IMR-90 (cell line): ENCODE measurements around the gene ILRUN. TPM values are rescaled to one million over a fixed set of nuclear protein-coding genes. Genes with fewer than 3 reads are reported as not detected.

Experiments used
- ATAC-seq: fragments of 200-7000 bp; cut with Tn5 transposase; 2 replicates; pipeline ENCODE4 v1.9.1; 2020; ENCODE audit warnings: low read depth, mild to moderate bottlenecking, moderate library complexity
- BruUV-seq: library from RNA; stranded (reverse); fragments of 400-500 nt; replicated peaks from 2 replicates; lab custom pipeline; 2021; lab: Mats Ljungman, UMichigan
- CTCF ChIA-PET: fragments of 300-600 bp; formaldehyde crosslinking; extraction: SDS; loops from one replicate; lab custom pipeline; 2021; ENCODE audit warnings: antibody characterized with exemption; lab: Yijun Ruan, JAX
- POLR2A ChIA-PET: fragments of 300-600 bp; sonication (Branson Sonifier 250); formaldehyde crosslinking; loops from one replicate; lab custom pipeline; 2022; ENCODE audit warnings: antibody characterized with exemption; ENCODE audit not compliant: unreplicated experiment; lab: Charles Lee
- DNase-seq: peaks from one replicate; pipeline ENCODE4 v3.0.0; 2013
- H2AFZ ChIP-seq: replicated peaks from 2 replicates; pipeline ENCODE3; 2013; ENCODE audit warnings: low read length, mild to moderate bottlenecking; ENCODE audit not compliant: poor library complexity
- H2AK5ac ChIP-seq: 2 replicates; pipeline ENCODE4 v1.6.1; 2013; ENCODE audit warnings: low read depth, low read length, inconsistent platforms
- H2AK9ac ChIP-seq: replicated peaks from 2 replicates; pipeline ENCODE3; 2013; ENCODE audit warnings: mild to moderate bottlenecking, low read depth, low read length, moderate library complexity; ENCODE audit not compliant: poor library complexity
- H2BK120ac ChIP-seq: 2 replicates; pipeline ENCODE4 v1.6.1; 2013; ENCODE audit warnings: low read depth, low read length, inconsistent platforms
- H2BK15ac ChIP-seq: 3 replicates; pipeline ENCODE4 v1.6.1; 2013; ENCODE audit warnings: low read depth, low read length, inconsistent platforms
- H2BK20ac ChIP-seq: 2 replicates; pipeline ENCODE4 v1.6.1; 2013; ENCODE audit warnings: low read depth, mild to moderate bottlenecking, inconsistent platforms, low read length, moderate library complexity
- H2BK5ac ChIP-seq: 2 replicates; pipeline ENCODE4 v1.6.1; 2013; ENCODE audit warnings: mild to moderate bottlenecking, low read depth, low read length, inconsistent platforms; ENCODE audit not compliant: poor library complexity, severe bottlenecking
- H3K14ac ChIP-seq: replicated peaks from 2 replicates; pipeline ENCODE4 v1.6.1; 2013; ENCODE audit warnings: low read depth, low read length, inconsistent platforms
- H3K18ac ChIP-seq: 2 replicates; pipeline ENCODE4 v1.6.1; 2013; ENCODE audit warnings: low read depth, low read length, control low read depth
- H3K23ac ChIP-seq: 2 replicates; pipeline ENCODE4 v1.6.1; 2013; ENCODE audit warnings: low read depth, low read length, inconsistent platforms
- H3K27ac ChIP-seq: 2 replicates; pipeline ENCODE4 v1.5.1; 2013; ENCODE audit warnings: mild to moderate bottlenecking, control low read depth, low read length; ENCODE audit not compliant: insufficient read depth
- H3K27me3 ChIP-seq: 2 replicates; pipeline ENCODE4 v1.6.1; 2013; ENCODE audit warnings: low read length; ENCODE audit not compliant: control insufficient read depth, insufficient read depth
- H3K36me3 ChIP-seq: 2 replicates; pipeline ENCODE4 v1.6.1; 2013; ENCODE audit warnings: low read length, mixed read lengths; ENCODE audit not compliant: control insufficient read depth, insufficient read depth
- H3K4ac ChIP-seq: 2 replicates; pipeline ENCODE4 v1.6.1; 2013; ENCODE audit warnings: low read depth, low read length, inconsistent platforms
- H3K4me1 ChIP-seq: 2 replicates; pipeline ENCODE4 v1.6.1; 2013; ENCODE audit warnings: low read length, mixed read lengths; ENCODE audit not compliant: control insufficient read depth, insufficient read depth
- H3K4me2 ChIP-seq: 2 replicates; pipeline ENCODE4 v1.6.1; 2013; ENCODE audit warnings: low read depth, mild to moderate bottlenecking, control low read depth, low read length, moderate library complexity
- H3K4me3 ChIP-seq: 2 replicates; pipeline ENCODE4 v1.5.1; 2013; ENCODE audit warnings: low read depth, mild to moderate bottlenecking, control low read depth, low read length, moderate library complexity; ENCODE audit not compliant: insufficient read depth
- H3K56ac ChIP-seq: 2 replicates; pipeline ENCODE4 v1.6.1; 2013; ENCODE audit warnings: low read length, inconsistent platforms; ENCODE audit not compliant: insufficient read depth; ENCODE audit errors: extremely low read depth
- H3K79me1 ChIP-seq, 2 experiments: 2 replicates each; pipeline ENCODE4 v1.6.1; 2013; ENCODE audit warnings: low read length in 2 of 2, inconsistent platforms in 1 of 2, low read depth in 1 of 2
- H3K9ac ChIP-seq: 2 replicates; pipeline ENCODE4 v1.6.1; 2013; ENCODE audit warnings: low read depth, low read length, control low read depth
- H3K9me1 ChIP-seq: 2 replicates; pipeline ENCODE4 v1.6.1; 2013; ENCODE audit warnings: low read length, inconsistent platforms; ENCODE audit not compliant: insufficient read depth
- H3K9me3 ChIP-seq: 2 replicates; pipeline ENCODE4 v1.6.1; 2013; ENCODE audit warnings: low read length; ENCODE audit not compliant: control insufficient read depth, insufficient read depth
- H4K20me1 ChIP-seq: 2 replicates; pipeline ENCODE4 v1.6.1; 2013; ENCODE audit warnings: low read length, inconsistent platforms; ENCODE audit not compliant: insufficient read depth
- H4K5ac ChIP-seq: 2 replicates; pipeline ENCODE4 v1.6.1; 2013; ENCODE audit warnings: mild to moderate bottlenecking, low read depth, low read length, control low read depth
- H4K8ac ChIP-seq, 2 experiments: 2 replicates each; pipeline ENCODE4 v1.6.1; 2013; ENCODE audit warnings: low read depth in 2 of 2, low read length in 2 of 2, control low read depth in 1 of 2, inconsistent platforms in 1 of 2
- H4K91ac ChIP-seq: 2 replicates; pipeline ENCODE4 v1.6.1; 2013; ENCODE audit warnings: low read depth, low read length, inconsistent platforms; ENCODE audit not compliant: insufficient read depth
- BHLHE40 ChIP-seq: fragments of 150-350 bp; IDR thresholded peaks from 2 replicates; pipeline ENCODE4 v1.6.1; 2016; ENCODE audit warnings: mild to moderate bottlenecking, low read depth, low read length
- CEBPB ChIP-seq: IDR thresholded peaks from 2 replicates; pipeline ENCODE4 v1.6.1; 2012; ENCODE audit warnings: low read depth, low read length, improper control_type of control experiment
- CHD1 ChIP-seq: IDR thresholded peaks from 2 replicates; pipeline ENCODE4 v1.6.1; 2012; ENCODE audit warnings: low read depth, low read length, improper control_type of control experiment
- FOS ChIP-seq: fragments of 150-350 bp; IDR thresholded peaks from 2 replicates; pipeline ENCODE4 v1.6.1; 2016; ENCODE audit warnings: low read depth, low read length
- MAZ ChIP-seq: IDR thresholded peaks from 2 replicates; pipeline ENCODE4 v1.6.1; 2012; ENCODE audit warnings: low read depth, mild to moderate bottlenecking, low read length, improper control_type of control experiment, moderate library complexity, borderline replicate concordance
- NFE2L2 ChIP-seq: fragments of 150-350 bp; IDR thresholded peaks from 2 replicates; pipeline ENCODE4 v1.6.1; 2016; ENCODE audit warnings: low read depth, mild to moderate bottlenecking, low read length
- RCOR1 ChIP-seq: IDR thresholded peaks from 2 replicates; pipeline ENCODE4 v1.6.1; 2012; ENCODE audit warnings: mild to moderate bottlenecking, low read length, improper control_type of control experiment; ENCODE audit not compliant: insufficient replicate concordance
- RFX5 ChIP-seq: IDR thresholded peaks from 2 replicates; pipeline ENCODE4 v1.8.0; 2012; ENCODE audit warnings: low read depth, mild to moderate bottlenecking, low read length, moderate library complexity
- WGBS, 2 experiments: methylation state at CpG; one replicate each; pipeline versions ENCODE4 v1.1.5 to v1.1.7; 2013; ENCODE audit warnings: missing lambda C conversion rate in 2 of 2; ENCODE audit not compliant: insufficient read length in 1 of 2; ENCODE audit errors: extremely low coverage in 2 of 2; 5-methylcytosine and 5-hydroxymethylcytosine counted together
- dilution Hi-C: fragments of 300-500 bp; cut with HindIII; formaldehyde crosslinking; loops from one replicate; pipeline ENCODE4 v1.14.3; 2018; ENCODE audit warnings: low sequenced_read_pairs; ENCODE audit not compliant: unreplicated experiment
- in situ Hi-C: fragments of 300-500 bp; cut with MboI; formaldehyde crosslinking; loops from 3 replicates; pipeline ENCODE4 v1.14.3; 2019; ENCODE audit warnings: low sequenced_read_pairs, inconsistent platforms, mixed read lengths
- intact Hi-C: fragments of 100-400 bp; cut with micrococcal nuclease; formaldehyde crosslinking; loops from 2 replicates; pipeline ENCODE4 v1.10.0; 2022
- polyA plus RNA-seq, 3 experiments: library from polyadenylated mRNA; depleted of rRNA; stranded (reverse); fragments of >200 nt; gene quantifications; 2 replicates each; pipeline ENCODE4 v1.2.3, GENCODE V29; 2012; ENCODE audit warnings: low replicate concordance in 1 of 3
- total RNA-seq: library from RNA; depleted of rRNA; stranded (reverse); fragments of >200 nt; gene quantifications from 2 replicates; pipeline ENCODE4 v1.2.3, GENCODE V29; 2012

ILRUN gene
- total and polyA plus RNA-seq, 2 of the 4 experiments (the other 2 are of a cell fraction) = 25.4 to 29.9 TPM

DNA sequence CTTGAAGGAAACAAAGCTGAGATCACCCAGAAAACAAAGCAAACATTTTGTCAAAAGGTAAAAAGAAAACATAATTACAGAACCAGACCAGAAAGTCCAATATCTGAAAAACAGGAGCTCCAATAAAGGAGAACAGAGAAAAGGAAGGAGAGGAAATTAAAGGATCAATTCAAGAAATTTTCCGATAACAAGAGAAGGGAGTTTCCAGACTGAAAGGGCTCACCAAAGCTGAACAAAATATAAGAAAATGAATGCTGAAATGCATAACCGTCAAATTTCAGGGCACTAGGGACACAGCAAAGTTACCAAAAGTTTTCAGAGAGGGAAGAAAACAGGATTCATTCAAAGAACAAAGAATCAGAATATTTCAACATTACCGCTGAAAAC, 23.9 kb downstream of the ILRUN start:
- no peak overlapping the region for H3K4me2 ChIP-seq
- CTCF ChIA-PET = no interaction called here
- H4K91ac ChIP-seq = no peak overlapping the region
- no peak overlapping the region for H3K27ac ChIP-seq
- WGBS, 2 experiments = 80% methylated on average over 1 of the region's 3 CpGs; no CpG with 5 or more reads in 1 of the 2 experiments
- peaks cover 15% of the 10 kb centered on the region for H4K20me1 ChIP-seq
- H2AK5ac ChIP-seq = no peak overlapping the region
- H3K56ac ChIP-seq = no peak overlapping the region
- no peak overlapping the region for H3K4me3 ChIP-seq
- dilution Hi-C loops (no loop called here), intact Hi-C loops (no loop called here), in situ Hi-C loops (no loop called here)
- DNase-seq (no peak), ATAC-seq (no peak)
- peaks cover 7% of the 10 kb centered on the region for H3K9me1 ChIP-seq
- no peak overlapping the region for H2BK5ac ChIP-seq
- no peaks in the 10 kb centered on the region for H3K36me3 ChIP-seq
- no peak overlapping the region for H4K5ac ChIP-seq
- no peak overlapping the region for H3K23ac ChIP-seq
- H2BK15ac ChIP-seq = no peak overlapping the region
- POLR2A ChIA-PET = no interaction called here
- H4K8ac ChIP-seq = 0 out of 4 replicates have a peak overlapping the region, but pooled peaks of 1 of the 2 experiments have one; percentile 3
- no peak overlapping the region for H3K9ac ChIP-seq
- H3K18ac ChIP-seq = no peak overlapping the region
- no peak overlapping the region for H2AFZ ChIP-seq
- H3K14ac ChIP-seq = no peak overlapping the region
- no peaks in the 10 kb centered on the region for H3K27me3 ChIP-seq
- peaks cover 18% of the 10 kb centered on the region for H3K4me1 ChIP-seq
- no TSS peak for BruUV-seq
- no peak overlapping the region for H2BK20ac ChIP-seq
- H2AK9ac ChIP-seq = no peak overlapping the region
- H2BK120ac ChIP-seq = no peak overlapping the region
- H3K9me3 ChIP-seq = no peaks in the 10 kb centered on the region
- H3K79me1 ChIP-seq = peaks cover 32 to 70% of the 10 kb centered on the region in 2 experiments
- TF ChIP-seq CHD1 = no peak
- TF ChIP-seq BHLHE40 = no peak
- TF ChIP-seq MAZ = no peak
- no peak for TF ChIP-seq CEBPB
- no peak for TF ChIP-seq FOS
- TF ChIP-seq NFE2L2 = no peak
- TF ChIP-seq RFX5 = no peak
- TF ChIP-seq RCOR1 = no peak
- no peak overlapping the region for H3K4ac ChIP-seq
